ENCODE measurements around the gene PDCD1LG2.
A peak's percentile ranks its signal among the peaks of the same experiment; 100 is the strongest.
"Not testable (repeated sequence)": the region's sequence is repeated elsewhere in the genome, so short reads cannot be mapped to it uniquely, and the experiment has no call there.

Gene PDCD1LG2

GRCh38 chr9:5493679-5494511 lies 16.4 kb upstream of the PDCD1LG2 start:
- peak; percentile 73 for DNase-seq (ENCODE audit: low spot score)

GRCh38 chr9:5494765-5495164 lies 15.6 kb upstream of the PDCD1LG2 start:
- DNase-seq (ENCODE audit: low spot score), result not testable (repeated sequence)

GRCh38 chr9:5499157-5499556 lies 11.2 kb upstream of the PDCD1LG2 start:
- DNase-seq (ENCODE audit: low spot score), result no peak

- peak; percentile 97 for DNase-seq (ENCODE audit: low spot score)
Observed at GRCh38 chr9:5499889-5500398, 10.4 kb upstream of the PDCD1LG2 start.

- peak; percentile 32 for DNase-seq (ENCODE audit: low spot score)
Observed at GRCh38 chr9:5500441-5501235, 9.7 kb upstream of the PDCD1LG2 start.

- DNase-seq (ENCODE audit: low spot score), result no peak
Observed at GRCh38 chr9:5502553-5502952, 7.8 kb upstream of the PDCD1LG2 start.

GRCh38 chr9:5509573-5509972 lies 758 bp upstream of the PDCD1LG2 start:
- DNase-seq (ENCODE audit: low spot score), result peak; percentile 97

- no peak for DNase-seq (ENCODE audit: low spot score)
Observed at GRCh38 chr9:5510989-5511388, 658 bp downstream of the PDCD1LG2 start.

GRCh38 chr9:5511476-5511875 lies 1.1 kb downstream of the PDCD1LG2 start:
- DNase-seq (ENCODE audit: low spot score), result no peak

- no peak for DNase-seq (ENCODE audit: low spot score)
Observed at GRCh38 chr9:5511935-5512580, 1.7 kb downstream of the PDCD1LG2 start.

GRCh38 chr9:5512658-5513452 lies 2.5 kb downstream of the PDCD1LG2 start:
- DNase-seq (ENCODE audit: low spot score), result no peak

GRCh38 chr9:5513966-5514616 lies 3.8 kb downstream of the PDCD1LG2 start:
- DNase-seq (ENCODE audit: low spot score), result no peak

GRCh38 chr9:5514617-5515260 lies 4.4 kb downstream of the PDCD1LG2 start:
- no peak for DNase-seq (ENCODE audit: low spot score)

- DNase-seq (ENCODE audit: low spot score), result no peak
Observed at GRCh38 chr9:5515261-5515650, 4.9 kb downstream of the PDCD1LG2 start.

GRCh38 chr9:5516453-5517220 lies 6.3 kb downstream of the PDCD1LG2 start:
- no peak for DNase-seq (ENCODE audit: low spot score)

- DNase-seq (ENCODE audit: low spot score), result no peak
Observed at GRCh38 chr9:5518171-5518936, 8.0 kb downstream of the PDCD1LG2 start.

GRCh38 chr9:5518937-5519319 lies 8.6 kb downstream of the PDCD1LG2 start:
- DNase-seq (ENCODE audit: low spot score), result no peak

GRCh38 chr9:5524090-5524489 lies 13.8 kb downstream of the PDCD1LG2 start:
- DNase-seq (ENCODE audit: low spot score), result no peak

GRCh38 chr9:5529683-5530221 lies 19.4 kb downstream of the PDCD1LG2 start:
- peak; percentile 21 for DNase-seq (ENCODE audit: low spot score)
